ENCODE measurements around the gene C1orf185. TPM values are rescaled to one million over a fixed set of nuclear protein-coding genes. Genes with fewer than 3 reads are reported as not detected.

C1orf185 gene
- polyA plus RNA-seq, 1 of the 3 experiments (the other 2 are of a cell fraction), result not detected

GRCh38 chr1:51168936-51169335, 66.9 kb downstream of the C1orf185 start:
- POLR2A ChIA-PET, result no interaction called here
- H3K4me3 ChIP-seq (ENCODE audit: low read depth in 2 of 2, low read length in 1 of 2), result no peak overlapping the region
- no peaks in the 10 kb centered on the region for H3K4me1 ChIP-seq (ENCODE audit: control insufficient read depth in 1 of 2, insufficient read depth in 2 of 2, low read depth in 1 of 2, low read length in 1 of 2)
- no peak overlapping the region for H3K4me2 ChIP-seq
- H3K9ac ChIP-seq, result no peak overlapping the region
- no peak for DNase-seq
- WGBS (ENCODE audit: low lambda C conversion rate), result 98% methylated on average over 4 of the region's 4 CpGs
- no peaks in the 10 kb centered on the region for H3K79me2 ChIP-seq (ENCODE audit: insufficient read depth)
- no peaks in the 10 kb centered on the region for H4K20me1 ChIP-seq (ENCODE audit: insufficient read depth)
- H3K27ac ChIP-seq (ENCODE audit: low read depth in 2 of 2, low read length in 1 of 2), result no peak overlapping the region
- H3K27me3 ChIP-seq (ENCODE audit: insufficient read depth), result no peaks in the 10 kb centered on the region
- H3K36me3 ChIP-seq (replicated peaks in 1 of 2; ENCODE audit: control insufficient read depth in 1 of 2, insufficient read depth in 2 of 2, low read length in 1 of 2), result no peaks in the 10 kb centered on the region
- TF ChIP-seq NRF1 (IDR thresholded peaks at IDR 0.05; ENCODE audit: low read depth, low read length), result no peak
- no peak for TF ChIP-seq YY1 (IDR thresholded peaks at IDR 0.05; ENCODE audit: low read depth)
- TF ChIP-seq, protein P1, sequence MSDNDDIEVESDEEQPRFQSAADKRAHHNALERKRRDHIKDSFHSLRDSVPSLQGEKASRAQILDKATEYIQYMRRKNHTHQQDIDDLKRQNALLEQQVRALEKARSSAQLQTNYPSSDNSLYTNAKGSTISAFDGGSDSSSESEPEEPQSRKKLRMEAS (IDR thresholded peaks at IDR 0.05; ENCODE audit: low read depth), result no peak
- TF ChIP-seq USF2 (IDR thresholded peaks at IDR 0.05; ENCODE audit: borderline replicate concordance, low read depth, low read length), result no peak
- no peak for TF ChIP-seq POLR2AphosphoS5 (IDR thresholded peaks at IDR 0.05; ENCODE audit: low read depth, low read length)
- TF ChIP-seq REST (IDR thresholded peaks at IDR 0.05; ENCODE audit: low read depth, low read length), result no peak
- no peak for TF ChIP-seq RAD21 (IDR thresholded peaks at IDR 0.05; ENCODE audit: low read length)
- no peak for TF ChIP-seq TAF1 (IDR thresholded peaks at IDR 0.05; ENCODE audit: borderline replicate concordance, low read depth, low read length)
- TF ChIP-seq EP300 (IDR thresholded peaks at IDR 0.05; ENCODE audit: borderline replicate concordance in 1 of 2, low read depth in 1 of 2, low read length in 1 of 2), result no peak
- no peak for TF ChIP-seq TCF12 (IDR thresholded peaks at IDR 0.05)
- TF ChIP-seq USF1 (IDR thresholded peaks at IDR 0.05; ENCODE audit: borderline replicate concordance, low read depth), result no peak
- TF ChIP-seq RXRA (IDR thresholded peaks at IDR 0.05; ENCODE audit: borderline replicate concordance, low read depth), result no peak
- TF ChIP-seq GATA2 (CRISPR knock-in tag; IDR thresholded peaks at IDR 0.05), result no peak
- H2AFZ ChIP-seq (ENCODE audit: low read depth), result no peak overlapping the region
- no peaks in the 10 kb centered on the region for H3F3A ChIP-seq (replicated peaks; ENCODE audit: insufficient read depth)
- CTCF ChIA-PET, result interaction anchor here (1.3 to 13.7 kb wide), 2 partner anchors 21 to 24 kb away, joined by 3 to 109 read pairs; no protein-coding TSS in a partner anchor
- H3K9me2 ChIP-seq, result no peaks in the 10 kb centered on the region
- H3K9me3 ChIP-seq, result no peaks in the 10 kb centered on the region
